GM21515 (cell line): ENCODE data around the gene EVX2.

Experiments
- ATAC-seq: cut with Tn5 transposase; IDR thresholded peaks from one replicate; pipeline ENCODE4 v1.9.1; 2021; ENCODE audit not compliant: unreplicated experiment

The EVX2 gene

GRCh38 chr2:176096986-176097819, 13.4 kb upstream of the EVX2 start:
- ATAC-seq: peak; percentile 87

GRCh38 chr2:176096243-176096985, 12.7 kb upstream of the EVX2 start:
- no peak for ATAC-seq

GRCh38 chr2:176095421-176095820, 11.7 kb upstream of the EVX2 start:
- no peak for ATAC-seq

- ATAC-seq: no peak
These were observed 10.6 kb upstream of the EVX2 start for GRCh38 chr2:176094349-176094748.

GRCh38 chr2:176093898-176094249, 10.1 kb upstream of the EVX2 start:
- ATAC-seq: no peak

- ATAC-seq: no peak
These were observed 9.6 kb upstream of the EVX2 start for GRCh38 chr2:176093145-176093897.

GRCh38 chr2:176092270-176093144, 8.7 kb upstream of the EVX2 start, which contains the start of gene HOXD13:
HOXD13 (plus strand) TSS chr2:176092721; CDS start chr2:176092891, 170 bp downstream.
- ATAC-seq: no peak

- ATAC-seq: no peak
These were observed 7.8 kb upstream of the EVX2 start for GRCh38 chr2:176091329-176092258.

- no peak for ATAC-seq
These were observed 7.1 kb upstream of the EVX2 start for GRCh38 chr2:176090862-176091261.

- ATAC-seq: no peak
These were observed 6.2 kb upstream of the EVX2 start for GRCh38 chr2:176089843-176090395.

GRCh38 chr2:176088937-176089842, 5.4 kb upstream of the EVX2 start:
- ATAC-seq: no peak

- no peak for ATAC-seq
These were observed 4.5 kb upstream of the EVX2 start for GRCh38 chr2:176088048-176088936.

GRCh38 chr2:176087330-176088047, 3.7 kb upstream of the EVX2 start:
- no peak for ATAC-seq

GRCh38 chr2:176085861-176086771, 2.4 kb upstream of the EVX2 start:
- no peak for ATAC-seq

- no peak for ATAC-seq
These were observed 1.5 kb upstream of the EVX2 start for GRCh38 chr2:176085120-176085788.
